ENCODE results near the gene RXRG.

RXRG gene

DNA sequence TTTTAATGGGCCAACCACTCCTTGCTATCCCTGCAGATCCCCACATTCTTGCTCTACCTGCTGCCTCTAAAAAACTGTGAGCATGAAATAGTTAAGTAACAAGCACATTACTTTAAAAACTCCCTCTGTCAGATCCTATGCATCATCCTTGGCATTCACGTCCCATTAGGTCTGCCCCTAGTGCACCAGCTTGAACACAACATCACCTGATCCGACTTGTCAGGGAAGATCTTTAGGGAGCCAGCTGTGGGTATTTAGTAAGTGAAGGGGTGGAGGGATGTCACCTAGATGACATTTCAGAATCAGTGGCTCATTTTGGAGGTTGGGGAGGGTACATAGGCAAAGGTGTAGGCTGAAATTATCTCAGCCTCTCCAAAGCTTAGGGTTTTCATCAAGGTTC, 33.5 kb downstream of the RXRG start:
- H3K4me3 ChIP-seq (ENCODE audit: low read depth, low read length): no peak overlapping the region
- TF ChIP-seq, protein P1, sequence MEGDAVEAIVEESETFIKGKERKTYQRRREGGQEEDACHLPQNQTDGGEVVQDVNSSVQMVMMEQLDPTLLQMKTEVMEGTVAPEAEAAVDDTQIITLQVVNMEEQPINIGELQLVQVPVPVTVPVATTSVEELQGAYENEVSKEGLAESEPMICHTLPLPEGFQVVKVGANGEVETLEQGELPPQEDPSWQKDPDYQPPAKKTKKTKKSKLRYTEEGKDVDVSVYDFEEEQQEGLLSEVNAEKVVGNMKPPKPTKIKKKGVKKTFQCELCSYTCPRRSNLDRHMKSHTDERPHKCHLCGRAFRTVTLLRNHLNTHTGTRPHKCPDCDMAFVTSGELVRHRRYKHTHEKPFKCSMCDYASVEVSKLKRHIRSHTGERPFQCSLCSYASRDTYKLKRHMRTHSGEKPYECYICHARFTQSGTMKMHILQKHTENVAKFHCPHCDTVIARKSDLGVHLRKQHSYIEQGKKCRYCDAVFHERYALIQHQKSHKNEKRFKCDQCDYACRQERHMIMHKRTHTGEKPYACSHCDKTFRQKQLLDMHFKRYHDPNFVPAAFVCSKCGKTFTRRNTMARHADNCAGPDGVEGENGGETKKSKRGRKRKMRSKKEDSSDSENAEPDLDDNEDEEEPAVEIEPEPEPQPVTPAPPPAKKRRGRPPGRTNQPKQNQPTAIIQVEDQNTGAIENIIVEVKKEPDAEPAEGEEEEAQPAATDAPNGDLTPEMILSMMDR (IDR thresholded peaks at IDR 0.05; ENCODE audit: low read depth, low read length, missing control alignments): no peak
- no peak for DNase-seq (ENCODE audit: low read depth)
- in situ Hi-C loops (cut with HindIII; ENCODE audit: low sequenced_read_pairs): no loop called here

DNA sequence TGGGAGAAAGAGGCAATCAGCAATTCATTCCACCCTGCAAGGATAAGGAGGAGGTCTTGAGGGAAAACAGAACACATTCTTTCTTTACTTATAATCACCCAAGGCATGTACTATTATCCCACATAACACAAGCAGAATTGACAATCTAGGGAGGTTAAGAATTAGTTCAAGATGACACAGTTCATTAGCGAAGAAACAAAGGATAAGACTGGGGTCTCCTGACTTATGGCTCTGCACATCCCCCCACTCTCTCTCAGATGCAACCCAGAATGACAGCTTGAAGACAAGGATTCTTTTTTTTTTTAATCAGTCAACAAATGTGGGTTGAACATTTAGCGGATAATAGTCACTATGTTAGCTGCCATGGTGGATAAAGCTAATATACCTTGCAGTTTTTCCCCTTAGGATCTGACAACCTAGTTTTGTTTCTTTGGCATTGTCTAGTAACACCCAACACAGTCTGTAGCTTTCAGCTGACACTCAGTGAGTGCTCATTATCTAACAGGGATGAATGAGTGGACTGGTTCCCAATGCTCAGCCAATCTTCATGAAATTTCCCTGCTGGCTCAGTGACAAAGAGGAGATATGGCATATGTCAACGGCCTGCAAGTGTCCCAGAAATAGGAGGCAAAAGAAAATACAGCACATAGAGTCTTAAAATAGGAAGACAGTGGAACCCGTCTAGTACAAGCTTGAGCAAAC, 35.1 kb downstream of the RXRG start:
- in situ Hi-C loops (cut with HindIII; ENCODE audit: low sequenced_read_pairs): no loop called here
- no peak overlapping the region for H3K4me3 ChIP-seq (ENCODE audit: low read depth, low read length)
- no peak for DNase-seq (ENCODE audit: low read depth)
- TF ChIP-seq, protein P1 (IDR thresholded peaks at IDR 0.05; ENCODE audit: low read depth, low read length, missing control alignments): no peak

DNA sequence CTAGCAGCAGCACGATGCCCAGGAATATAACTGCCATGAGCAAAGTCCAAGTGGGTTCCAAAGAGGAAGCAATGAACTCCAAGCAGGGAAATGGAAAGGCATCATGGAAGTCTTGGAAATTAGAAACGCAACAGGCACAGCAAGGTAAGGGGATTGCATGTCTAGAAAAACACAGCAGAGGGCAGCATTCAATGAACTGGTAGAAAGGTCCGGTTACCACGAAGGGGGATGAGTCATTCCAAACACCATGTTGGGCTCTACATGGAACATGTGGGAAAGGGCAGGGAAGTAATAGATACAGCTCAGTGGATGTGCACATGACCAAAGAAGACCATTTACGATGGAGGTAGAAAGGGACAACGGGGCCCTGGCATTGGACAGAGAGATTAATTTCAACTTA, 36.4 kb downstream of the RXRG start:
- TF ChIP-seq, protein P1 (IDR thresholded peaks at IDR 0.05; ENCODE audit: low read depth, low read length, missing control alignments): peak; percentile 17
- in situ Hi-C loops (cut with HindIII; ENCODE audit: low sequenced_read_pairs): no loop called here
- H3K4me3 ChIP-seq (ENCODE audit: low read depth, low read length): no peak overlapping the region
- DNase-seq (ENCODE audit: low read depth): no peak

GRCh38 chr1:165407398-165407797, 37.5 kb downstream of the RXRG start:
- DNase-seq (ENCODE audit: low read depth): no peak
- TF ChIP-seq, protein P1 (IDR thresholded peaks at IDR 0.05; ENCODE audit: low read depth, low read length, missing control alignments): no peak
- no peak overlapping the region for H3K4me3 ChIP-seq (ENCODE audit: low read depth, low read length)
- in situ Hi-C loops (cut with HindIII; ENCODE audit: low sequenced_read_pairs): no loop called here

DNA sequence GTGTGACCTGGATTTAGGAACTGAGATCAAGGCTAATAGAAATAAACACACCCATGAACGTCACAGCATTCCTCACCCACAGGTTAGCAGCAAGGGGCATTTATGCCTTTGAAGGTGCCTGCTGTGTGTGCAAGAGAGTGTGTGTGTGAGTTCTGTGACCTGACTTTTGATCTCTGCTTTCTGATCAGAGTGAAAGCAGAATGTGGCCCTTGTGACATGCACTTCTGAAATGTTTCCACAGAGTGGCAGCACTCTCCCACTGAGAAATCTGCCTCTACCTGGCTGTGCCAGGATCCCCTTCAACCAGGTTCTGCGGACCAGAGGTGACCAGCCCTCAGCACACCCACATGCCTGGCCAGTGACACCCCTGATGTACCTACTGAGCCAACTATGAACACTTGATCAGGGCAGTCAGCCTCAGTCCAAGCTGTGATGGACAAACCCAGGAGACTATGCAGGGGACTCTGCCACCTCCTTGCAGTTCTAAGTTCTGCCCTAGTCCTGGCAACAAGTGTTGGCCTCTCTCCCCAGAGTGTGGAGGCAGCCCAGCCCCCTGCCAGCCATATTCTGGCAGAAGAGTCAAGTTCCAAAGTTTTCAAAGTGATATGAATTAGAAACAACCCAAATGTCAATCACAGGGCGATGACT, 41.0 kb downstream of the RXRG start:
- H3K4me3 ChIP-seq (ENCODE audit: low read depth, low read length): no peak overlapping the region
- in situ Hi-C loops (cut with HindIII; ENCODE audit: low sequenced_read_pairs): no loop called here
- no peak for DNase-seq (ENCODE audit: low read depth)
- TF ChIP-seq, protein P1 (IDR thresholded peaks at IDR 0.05; ENCODE audit: low read depth, low read length, missing control alignments): peak; percentile 54

- in situ Hi-C loops (cut with HindIII; ENCODE audit: low sequenced_read_pairs): no loop called here
- TF ChIP-seq, protein P1 (IDR thresholded peaks at IDR 0.05; ENCODE audit: low read depth, low read length, missing control alignments): no peak
Observed at GRCh38 chr1:165402517-165403111, 42.3 kb downstream of the RXRG start.

More at GRCh38 chr1:165402517-165403111, 42.3 kb downstream of the RXRG start:
- H3K4me3 ChIP-seq (ENCODE audit: low read depth, low read length): no peak overlapping the region
- no peak for DNase-seq (ENCODE audit: low read depth)
